ENCODE measurements around the gene ADCY1.

The ADCY1 gene

GRCh38 chr7:45594745-45595535 is 20.8 kb downstream of the ADCY1 start:
- DNase-seq, result no peak

DNA sequence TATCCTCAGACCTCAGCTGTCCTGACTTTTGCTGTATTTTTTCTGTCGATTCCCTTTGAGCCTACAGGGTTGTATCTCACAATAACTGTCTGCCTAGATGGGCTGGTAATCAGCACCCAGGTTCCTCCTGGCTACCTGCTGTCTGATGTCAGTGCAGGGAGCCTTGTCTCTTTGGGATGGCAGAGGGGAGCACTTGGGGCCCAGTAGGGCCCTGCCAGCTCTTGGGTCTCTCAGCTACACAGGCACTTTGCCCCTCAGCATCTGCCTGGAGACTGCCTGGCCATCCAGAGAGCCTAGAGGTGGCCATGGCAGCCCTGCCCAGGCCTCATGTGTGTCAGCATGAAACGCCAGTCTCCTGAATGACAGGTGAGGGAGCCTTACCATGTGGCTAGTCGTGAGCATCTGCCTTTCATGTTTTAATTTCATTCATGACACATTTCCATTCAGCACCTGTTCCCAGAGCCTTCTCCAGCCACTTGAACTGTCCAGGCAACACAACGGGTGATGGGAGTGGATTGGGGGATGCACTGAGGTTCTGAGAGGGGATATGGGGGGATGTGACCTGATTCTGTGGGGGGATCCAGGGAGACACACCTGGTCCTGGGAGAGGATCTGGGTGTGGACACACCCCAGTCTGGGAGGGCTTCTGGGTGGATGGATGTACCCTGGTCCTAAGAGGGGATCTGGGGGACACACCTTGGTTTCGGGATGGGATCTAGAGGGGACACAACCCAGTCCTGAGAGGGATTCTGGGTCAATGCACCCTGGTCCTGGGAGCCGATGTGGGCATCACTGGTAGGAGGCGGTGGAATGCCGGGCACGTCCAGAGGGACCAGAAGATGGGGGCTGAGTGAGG is 21.9 kb downstream of the ADCY1 start:
- no peak for DNase-seq

- no peak for DNase-seq
Measured at GRCh38 chr7:45596665-45597095, 22.5 kb downstream of the ADCY1 start.

DNA sequence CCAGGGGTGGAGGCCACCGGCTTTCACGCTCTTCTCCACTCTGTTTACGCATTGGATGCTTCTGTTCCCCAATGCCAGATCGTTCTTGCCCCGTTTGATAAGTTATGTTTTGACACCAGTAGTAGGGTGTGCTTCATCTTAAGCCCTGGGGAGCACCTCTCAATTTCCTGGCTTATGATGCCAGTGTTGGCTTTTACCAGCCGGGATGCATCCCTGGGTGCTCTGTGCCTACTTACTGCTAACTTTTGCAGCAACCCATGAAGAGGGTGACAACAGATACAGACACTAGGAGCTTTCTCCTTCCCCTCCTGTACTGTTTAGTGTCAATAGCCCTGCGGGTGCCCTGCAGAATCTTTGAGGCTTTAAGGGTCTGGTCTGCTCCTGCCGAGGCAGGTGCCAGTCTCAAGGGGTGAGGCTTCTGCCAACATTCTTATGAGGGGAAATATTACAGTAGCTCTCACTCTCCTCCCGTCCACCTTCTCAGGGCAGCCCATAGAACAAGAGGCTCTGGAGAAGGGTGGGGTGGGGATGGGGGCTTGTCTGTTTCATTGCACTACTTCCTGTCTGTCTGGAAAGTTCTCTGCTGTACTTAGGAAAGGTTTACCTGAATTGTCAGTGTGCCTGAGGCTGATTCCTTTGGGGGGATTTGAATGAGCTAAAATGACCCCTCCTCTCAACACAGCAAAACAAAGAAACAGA is 23.3 kb downstream of the ADCY1 start:
- no peak for DNase-seq

- no peak for DNase-seq
Measured at GRCh38 chr7:45598886-45599520, 24.8 kb downstream of the ADCY1 start.

- no peak for DNase-seq
Measured at GRCh38 chr7:45599851-45600706, 25.9 kb downstream of the ADCY1 start.

DNA sequence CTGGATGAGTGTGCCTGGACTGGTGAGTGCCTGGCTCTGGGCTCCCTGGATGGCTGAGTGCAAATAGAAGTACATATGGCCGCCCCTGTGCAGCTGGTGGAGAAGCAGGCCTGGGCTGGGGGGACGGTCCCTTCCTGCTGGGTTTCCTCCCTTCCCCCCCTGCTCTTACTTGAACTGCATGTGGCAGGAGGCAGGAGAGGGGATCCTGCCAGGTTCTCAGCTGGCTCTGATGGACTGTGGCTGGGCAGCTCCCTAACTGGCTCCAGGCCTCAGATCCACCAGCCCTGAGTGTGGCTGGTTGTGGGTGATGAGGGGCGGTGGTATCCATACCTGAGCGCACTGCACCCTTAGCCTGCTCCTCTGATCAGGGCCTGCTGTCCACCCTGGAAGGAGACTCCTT is 26.9 kb downstream of the ADCY1 start:
- DNase-seq, result no peak

DNA sequence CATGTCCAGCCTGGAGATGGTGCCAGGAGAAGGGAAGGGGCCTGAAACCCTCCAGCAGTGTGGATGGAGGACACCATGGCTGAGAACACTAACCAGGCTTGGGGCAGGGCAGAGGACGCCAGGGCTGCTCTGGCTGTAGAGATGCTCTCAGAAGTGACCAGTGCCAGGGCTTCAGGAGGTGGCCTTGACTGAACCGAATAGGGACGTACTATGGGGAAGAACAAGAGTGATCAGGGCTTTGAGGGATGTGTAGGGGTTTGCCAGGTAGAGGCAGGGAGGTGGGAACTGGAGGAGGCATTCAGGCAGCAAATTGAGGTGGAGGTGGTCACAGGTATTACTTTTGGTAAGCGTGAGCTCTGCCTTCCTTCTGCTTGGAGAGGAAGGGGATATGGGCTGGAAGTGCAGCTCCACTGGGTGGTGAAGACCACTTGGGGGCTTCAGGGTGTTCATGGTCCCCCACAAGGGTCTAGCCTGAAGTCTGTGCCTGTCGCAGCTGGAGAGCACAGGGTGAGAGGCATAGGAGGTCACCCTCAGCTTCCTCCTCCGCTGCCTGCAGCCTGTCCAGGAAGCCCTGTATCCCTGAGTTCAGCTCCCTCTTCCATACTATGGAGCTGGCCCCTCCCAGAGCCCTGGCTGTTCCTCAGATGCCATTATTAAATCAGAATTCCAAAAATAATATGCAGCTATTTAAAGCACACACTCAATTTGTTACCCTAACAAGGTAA is 27.8 kb downstream of the ADCY1 start:
- no peak for DNase-seq

- no peak for DNase-seq
Measured at GRCh38 chr7:45606050-45606449, 31.9 kb downstream of the ADCY1 start.

DNA sequence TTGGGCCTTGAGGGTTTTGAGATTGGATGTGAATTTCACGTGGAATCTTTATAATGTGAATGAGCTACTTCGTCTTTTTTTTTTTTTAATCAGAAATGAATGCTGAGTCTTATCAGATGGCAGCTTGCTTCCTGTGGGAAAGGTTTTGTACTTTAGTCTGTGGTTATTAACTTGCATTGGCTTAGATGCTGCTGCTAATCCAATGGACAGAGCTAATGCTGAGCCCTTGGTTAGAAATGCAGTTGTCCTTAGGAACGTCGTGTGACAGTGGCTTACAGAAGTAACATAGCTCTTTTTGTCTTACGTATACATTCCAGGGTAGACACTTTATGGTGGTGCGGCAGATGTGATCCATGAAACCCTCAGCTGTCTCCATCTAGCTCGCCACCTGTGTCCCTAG is 32.8 kb downstream of the ADCY1 start:
- no peak for DNase-seq

DNA sequence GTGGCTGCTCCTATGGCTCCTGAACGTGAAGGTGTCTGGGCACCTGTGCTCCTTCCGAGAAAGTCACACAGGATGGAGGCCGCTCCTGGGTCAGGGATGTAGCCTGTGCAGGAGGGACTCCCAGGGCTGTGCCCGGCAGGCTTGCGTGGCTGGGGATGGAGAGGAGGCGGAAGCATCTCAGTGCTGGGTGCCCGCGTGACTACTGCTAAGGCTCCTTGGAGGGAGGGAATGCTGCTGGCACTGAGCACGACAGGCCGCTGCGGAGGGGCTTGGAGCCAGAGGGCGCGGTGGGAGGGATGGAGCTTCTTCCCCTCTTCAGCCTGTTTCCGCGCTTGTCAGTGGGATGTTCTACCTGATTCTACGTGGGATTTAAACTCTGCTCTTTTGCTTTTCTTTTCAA is 35.0 kb downstream of the ADCY1 start:
- DNase-seq, result no peak

DNA sequence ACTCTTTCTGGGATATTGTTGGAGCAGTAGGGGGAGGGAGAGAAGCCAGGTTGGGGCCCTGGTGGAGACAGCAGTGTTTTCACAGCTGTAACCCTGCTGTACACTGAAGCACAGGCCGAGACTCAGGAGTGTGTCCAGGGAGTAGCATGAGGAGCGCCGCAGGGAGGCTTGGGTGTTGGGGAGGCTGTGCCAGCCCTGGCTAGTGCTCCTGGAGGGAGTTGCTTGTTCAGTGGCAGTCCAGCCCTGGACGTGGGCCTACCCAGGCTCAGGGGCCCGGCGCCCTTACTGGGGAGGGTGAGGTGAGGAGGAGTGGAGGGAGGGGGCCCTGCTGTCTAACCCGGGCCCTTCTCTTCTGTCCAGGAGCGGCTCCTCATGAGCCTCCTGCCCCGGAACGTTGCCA is 35.9 kb downstream of the ADCY1 start:
- no peak for DNase-seq

DNA sequence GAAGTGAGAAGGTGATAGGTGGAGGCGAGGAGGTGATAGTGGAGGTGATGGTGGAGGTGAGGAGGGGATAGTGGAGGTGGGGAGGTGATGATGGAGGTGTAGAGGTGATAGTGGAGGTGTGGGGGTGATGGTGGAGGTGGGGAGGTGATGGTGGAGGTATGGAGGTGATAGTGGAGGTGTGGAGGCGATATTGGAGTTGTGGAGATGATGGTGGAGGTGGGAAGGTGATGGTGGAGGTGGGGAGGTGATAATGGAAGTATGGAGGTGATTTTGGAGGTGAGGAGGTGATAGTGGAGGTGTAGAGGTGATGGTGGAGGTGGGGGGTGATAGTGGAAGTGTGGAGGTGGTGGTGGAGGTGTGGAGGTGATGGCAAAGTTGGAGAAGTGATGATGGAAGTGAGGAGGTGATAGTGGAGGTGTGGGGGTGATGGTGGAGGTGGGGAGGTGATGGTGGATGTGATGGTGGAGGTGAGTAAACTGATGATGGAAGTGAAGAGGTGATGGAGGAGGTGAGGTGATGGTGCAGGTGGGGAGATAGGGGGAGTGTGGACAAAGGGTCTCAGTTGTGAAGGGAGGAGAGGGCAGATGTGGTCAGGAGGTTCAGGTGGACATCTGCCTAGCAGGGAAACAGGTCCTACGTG is 36.6 kb downstream of the ADCY1 start:
- no peak for DNase-seq

DNA sequence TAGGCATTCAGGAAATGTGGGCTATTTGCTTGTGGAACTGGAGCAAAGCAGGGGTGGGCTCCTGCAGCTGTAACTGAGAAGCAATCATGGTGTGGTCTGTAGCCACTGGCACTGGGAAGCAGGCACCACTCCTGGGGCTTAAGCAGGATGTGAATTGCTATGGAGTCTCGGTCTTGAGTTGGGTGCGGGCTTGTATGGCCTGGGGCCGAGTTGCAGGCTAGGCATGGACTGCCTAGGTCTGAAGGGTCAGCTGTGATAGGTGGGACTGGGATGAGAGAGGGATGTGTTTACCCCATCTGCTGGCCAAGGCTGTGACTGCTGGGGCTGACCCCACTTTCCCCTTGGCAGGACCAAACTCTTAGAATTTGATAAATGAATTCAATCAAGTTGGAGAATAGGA is 43.0 kb downstream of the ADCY1 start:
- DNase-seq, result no peak

GRCh38 chr7:45622058-45622457 is 47.9 kb downstream of the ADCY1 start:
- no peak for DNase-seq

- DNase-seq, result no peak
Measured at GRCh38 chr7:45623157-45623556, 49.0 kb downstream of the ADCY1 start.

DNA sequence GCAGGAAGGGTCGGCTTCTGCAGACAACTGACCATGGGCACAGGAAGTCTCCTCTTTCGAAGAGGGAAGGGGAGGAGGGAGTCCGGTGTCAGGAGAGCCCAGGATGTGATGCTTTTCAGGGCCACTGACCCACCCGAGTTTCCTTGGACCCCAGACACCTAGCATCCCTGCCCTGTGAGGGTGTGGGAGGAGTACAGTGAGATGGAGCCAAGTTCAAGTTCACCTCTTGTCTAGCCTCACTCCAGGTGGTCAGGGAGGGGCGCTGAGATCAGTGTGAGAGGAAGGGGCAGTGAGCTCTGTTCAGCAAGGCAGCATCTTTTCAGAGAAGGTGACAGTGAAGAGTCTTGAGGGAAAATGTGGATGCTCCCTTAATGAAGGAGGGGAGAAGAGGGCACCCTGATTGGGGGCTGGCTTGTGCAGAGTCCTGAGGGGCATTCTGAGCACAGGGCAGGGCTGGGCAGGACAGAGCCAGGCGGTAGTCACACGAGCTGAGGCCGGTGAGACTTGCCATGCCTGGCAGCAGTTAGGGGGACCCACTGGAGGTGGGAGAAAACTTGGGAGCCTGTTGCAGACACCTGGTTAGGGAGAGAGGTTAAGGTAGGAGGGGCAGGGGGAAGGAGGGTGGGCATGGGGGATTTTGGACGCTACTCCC is 49.7 kb downstream of the ADCY1 start:
- DNase-seq, result no peak

DNA sequence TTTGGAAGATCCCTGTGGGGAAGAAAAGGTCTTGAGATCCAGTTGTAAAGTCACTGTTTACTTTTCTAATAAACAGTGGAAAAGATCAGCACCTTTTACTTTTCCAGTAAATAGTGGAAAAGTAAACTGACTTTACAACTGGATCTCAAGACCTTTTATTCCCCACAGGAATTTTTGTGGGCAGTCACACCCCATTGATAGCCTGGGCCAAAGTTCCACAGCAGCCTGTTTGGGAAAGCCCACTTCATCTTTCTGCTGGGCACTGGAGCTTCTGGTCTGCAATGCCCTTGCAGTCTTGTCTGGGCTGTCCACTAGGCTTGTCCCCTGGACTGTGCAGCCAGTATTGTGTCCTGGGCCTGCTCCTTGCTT is 50.2 kb downstream of the ADCY1 start:
- DNase-seq, result no peak

DNA sequence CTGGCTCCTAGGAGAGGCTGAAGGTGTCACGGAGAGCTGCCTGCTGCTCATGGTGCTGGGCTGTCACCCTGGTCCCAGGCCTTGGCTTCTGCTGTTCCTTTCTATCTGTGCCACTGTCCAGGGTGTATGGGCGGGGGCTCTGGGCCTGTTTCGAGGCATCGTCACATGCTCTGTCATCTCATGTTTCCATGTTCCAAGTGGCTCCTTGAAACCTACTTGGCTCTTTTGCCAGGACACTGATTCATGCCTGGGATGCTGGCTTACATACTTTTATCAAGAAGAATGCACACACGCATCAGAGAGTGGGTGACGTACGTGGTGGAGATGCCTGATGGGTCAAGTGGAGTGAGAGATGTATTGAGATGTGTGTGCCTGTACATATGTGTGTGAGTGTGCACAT is 50.9 kb downstream of the ADCY1 start:
- DNase-seq, result no peak

DNA sequence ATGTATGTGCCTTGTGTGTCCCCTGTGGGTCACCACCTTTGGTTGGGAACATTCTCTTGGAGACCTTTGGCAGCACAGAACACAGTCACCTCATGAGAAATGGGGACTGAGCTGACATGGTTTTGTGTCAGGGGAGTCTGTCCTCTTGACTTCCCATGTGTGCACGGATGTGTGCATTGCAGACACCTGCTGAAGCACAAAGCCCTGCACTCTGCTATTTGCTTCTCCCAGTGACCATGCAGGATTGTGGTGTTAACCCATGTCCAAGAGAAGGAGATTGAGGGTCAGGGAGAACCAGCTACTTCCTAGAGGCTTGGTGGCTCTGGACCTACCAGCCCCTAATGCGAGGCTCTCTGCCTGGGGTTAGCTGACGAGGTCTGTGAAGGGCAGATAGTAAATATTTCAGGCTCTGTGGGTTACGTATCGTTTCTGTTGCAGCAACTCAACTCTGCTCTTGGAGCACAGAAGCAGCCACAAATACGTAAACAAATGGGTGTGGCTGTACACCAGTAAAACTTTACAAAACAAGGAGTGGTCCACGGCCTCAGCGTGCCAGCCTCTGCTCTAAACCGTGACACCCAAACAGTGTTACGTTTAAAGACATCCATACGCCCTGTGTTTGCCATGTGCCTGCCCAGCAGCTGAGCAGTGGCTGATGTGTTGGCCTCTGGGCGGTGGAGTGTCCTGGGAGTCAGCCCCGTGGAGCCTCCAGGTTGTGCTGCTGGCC is 51.7 kb downstream of the ADCY1 start:
- no peak for DNase-seq

All from Kasumi-1 (cell line).